ENCODE results near the gene TAS1R3. TPM values are rescaled to one million over a fixed set of nuclear protein-coding genes. Genes with fewer than 3 reads are reported as not detected.

The TAS1R3 gene
- total RNA-seq, 1 experiment from 2014 or later = 0.48 TPM

DNA sequence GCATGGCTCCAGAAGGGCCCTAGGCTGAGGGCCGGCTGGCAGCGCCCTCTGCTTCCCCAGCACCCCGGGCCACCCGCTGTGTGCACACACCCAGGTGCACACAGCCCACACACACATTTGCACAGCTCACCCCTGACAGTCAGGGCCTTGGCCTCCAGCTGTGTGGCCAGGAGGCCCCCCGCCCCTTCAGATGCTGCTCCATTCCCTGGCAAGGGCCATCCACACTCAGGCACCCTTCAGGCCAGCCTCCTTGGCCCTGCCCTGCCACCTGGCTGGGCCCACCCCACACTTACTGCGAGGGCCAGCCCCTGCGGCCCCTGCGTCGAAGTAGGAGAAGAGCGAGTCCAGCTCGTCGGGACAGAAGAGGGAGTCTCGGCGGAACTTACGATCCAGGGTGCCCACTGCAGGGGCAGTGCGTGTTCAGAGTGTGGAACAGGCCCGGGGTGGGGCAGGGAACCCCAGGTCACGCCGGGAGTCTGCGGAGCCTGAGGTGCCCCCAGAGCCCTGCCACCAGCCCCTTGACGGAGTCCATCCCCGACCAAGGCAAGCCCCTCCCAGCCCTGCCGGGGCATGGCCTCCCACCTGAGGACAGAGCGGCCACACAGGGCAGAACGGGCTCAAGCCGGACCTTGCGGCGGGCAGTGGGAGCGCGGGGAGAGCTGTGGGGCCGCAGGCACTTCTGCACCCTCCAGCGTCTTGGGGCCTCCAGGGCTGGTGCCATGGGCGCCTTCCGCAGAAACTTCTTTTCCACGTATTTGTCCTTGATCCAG is 35.7 kb upstream of the TAS1R3 start:
- DNase-seq (ENCODE audit: low read depth) = no peak

- no peak for DNase-seq (ENCODE audit: low read depth)
Measured at GRCh38 chr1:1296070-1297061, 34.7 kb upstream of the TAS1R3 start.

GRCh38 chr1:1297802-1298424 is 33.2 kb upstream of the TAS1R3 start:
- no peak for DNase-seq (ENCODE audit: low read depth)

DNA sequence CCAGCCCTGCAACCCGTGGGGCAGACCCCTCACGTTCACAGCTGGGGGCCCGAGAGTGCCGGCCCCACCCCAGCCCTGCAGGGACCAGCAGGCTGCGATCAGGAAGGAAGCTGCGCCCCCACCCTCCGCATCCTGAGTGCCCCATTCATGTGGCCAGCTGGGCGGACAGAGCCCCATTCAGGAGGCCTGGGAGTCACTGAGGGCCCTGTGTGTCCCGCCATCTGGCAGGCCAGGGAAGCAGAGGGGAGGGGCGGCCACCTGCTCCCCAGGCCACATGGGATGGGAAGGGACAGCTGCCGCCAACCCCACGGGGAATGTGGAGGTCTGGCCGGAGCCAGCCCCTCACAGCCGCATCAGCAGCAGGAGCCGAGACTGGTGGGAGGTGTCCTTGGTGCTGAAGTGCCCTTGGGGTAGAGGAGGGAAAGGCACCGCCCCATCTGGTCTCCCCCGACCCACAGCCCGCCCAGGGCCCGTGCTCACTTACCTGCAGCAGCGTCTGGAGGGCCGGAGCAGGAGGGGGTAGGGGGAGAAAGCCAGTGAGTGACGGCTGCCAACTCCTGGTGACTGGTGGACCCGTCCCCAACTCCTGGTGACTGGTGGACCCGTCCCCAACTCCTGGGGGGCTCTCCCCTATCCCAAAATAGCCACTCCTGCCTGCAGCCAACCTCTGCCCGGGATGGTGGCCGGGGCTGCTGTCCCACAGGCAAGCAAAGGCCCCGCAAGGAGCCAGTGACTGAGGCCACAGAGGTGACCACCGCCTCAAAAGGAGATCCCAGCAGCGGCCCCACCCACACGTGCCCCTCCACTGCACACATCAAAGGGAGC is 32.0 kb upstream of the TAS1R3 start:
- DNase-seq (ENCODE audit: low read depth) = peak; percentile 40

DNA sequence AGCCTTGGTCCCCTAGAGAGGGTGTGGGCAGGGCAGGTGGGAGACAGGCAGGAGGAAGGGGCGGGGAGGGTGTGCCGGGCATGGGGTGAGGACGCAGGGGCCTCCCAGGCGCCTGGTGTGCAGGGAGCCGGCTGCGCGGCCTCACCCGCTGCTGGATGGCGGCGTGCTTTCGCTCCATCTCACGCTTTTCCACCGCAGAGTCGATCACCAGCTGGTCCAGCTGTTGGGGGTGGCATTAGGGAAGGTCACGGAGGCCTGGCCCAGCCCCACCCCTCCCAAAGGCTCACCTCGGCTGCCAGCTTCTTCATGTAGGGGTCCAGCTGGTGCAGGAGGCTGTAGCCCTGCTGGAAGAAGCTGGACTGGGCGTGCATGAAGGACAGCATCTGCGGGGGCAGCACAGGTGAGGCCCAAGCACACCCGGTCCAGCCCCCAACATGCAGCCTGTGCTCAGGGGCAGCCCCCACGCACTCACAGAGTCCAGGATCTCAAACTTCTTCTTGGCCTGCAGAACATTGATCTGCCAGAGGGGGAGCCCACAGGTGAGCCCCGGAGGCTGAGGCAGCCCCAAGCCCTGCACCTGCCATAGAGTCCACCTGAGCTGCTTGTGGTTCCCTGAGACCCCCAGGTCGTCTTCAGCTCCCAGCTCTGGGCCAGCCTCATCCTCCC is 31.3 kb upstream of the TAS1R3 start:
- DNase-seq (ENCODE audit: low read depth) = no peak

GRCh38 chr1:1300352-1300739 is 30.7 kb upstream of the TAS1R3 start:
- DNase-seq (ENCODE audit: low read depth) = no peak

DNA sequence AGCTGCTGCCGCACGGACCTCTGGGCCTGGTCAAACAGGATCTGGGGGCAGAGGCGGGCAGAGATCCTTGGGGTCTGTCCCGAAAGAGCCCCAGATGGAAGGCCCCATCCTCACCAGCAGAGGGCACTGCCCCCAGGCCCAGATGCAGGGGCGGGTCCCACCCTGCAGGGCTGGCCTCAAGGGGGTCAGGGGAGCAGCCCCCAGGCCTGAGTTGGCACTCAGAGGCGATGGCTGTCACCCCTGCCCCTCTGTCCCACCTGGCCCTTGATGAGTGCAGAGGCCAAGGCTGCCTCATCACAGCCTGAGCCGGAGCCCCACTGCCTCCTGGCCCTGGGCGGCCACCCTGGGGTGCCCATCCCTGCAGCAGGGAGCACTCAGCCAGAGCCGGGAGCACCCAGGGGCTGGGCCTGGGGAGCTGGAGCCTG is 29.1 kb upstream of the TAS1R3 start:
- DNase-seq (ENCODE audit: low read depth) = no peak

GRCh38 chr1:1302951-1303509 is 28.1 kb upstream of the TAS1R3 start:
- no peak for DNase-seq (ENCODE audit: low read depth)

DNA sequence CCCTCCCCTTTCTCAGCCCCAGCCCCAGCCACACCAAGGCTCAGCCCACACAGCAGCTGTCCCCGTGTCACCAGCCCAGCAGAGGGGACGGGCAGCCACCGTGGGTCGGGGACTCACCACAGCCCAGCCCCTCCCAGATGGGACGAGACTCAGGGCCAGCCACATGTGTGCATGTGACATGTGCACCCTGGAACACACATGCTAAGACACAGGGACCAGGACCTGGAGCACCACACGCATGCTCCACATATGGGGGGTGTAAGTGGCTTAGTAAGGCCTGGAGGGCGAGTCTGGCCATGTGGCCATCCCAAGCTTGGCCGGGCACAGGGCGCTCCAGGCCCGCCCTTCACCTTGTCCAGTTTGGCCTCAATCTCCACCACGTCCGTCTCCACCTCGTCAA is 27.3 kb upstream of the TAS1R3 start:
- DNase-seq (ENCODE audit: low read depth) = no peak

DNA sequence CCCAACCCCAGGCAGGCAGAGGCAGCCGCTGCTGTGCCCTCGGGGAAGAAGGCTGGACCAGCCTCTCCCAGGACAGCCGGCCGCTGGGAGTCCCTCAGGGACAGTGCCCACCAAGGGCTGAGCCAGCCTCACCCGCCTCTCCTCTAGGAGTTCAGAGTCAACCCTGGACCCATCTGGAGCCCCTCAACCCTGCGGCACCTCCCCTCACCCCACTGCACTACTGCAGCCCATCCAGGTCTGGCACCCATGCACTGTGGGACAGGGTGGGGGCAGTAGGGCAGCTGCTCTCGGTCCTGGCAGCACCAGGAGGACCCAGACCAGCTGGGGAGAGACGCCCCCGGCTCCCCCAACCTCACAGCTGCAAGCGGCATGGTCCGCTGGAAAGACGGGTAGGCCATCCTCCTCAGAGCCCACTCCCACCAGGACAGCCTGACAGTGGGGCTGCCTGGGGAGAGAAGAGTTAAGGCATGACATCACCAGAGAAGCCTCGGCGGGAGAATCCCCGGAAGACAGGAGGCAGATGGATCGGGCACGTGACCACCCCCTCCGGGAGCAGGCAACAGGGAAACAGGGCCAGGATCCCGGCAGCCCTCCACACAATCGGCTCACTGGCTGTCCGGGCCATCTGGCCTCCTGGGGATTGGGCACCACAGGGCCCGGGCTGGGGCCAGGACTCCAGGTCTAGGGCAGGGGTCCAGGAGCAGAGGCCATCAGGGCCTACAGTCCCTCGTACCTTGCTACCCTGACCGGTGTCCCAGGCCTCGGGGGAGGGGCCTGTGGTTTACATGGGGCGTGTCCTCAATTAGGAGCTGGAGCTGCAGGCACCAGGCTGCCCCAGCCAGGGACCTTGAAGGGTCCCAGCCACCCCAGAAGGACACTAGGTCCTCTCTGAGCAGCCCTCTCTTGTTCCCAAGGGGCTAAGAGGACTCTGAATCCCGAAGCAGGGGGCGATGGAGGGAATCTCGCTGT is 26.5 kb upstream of the TAS1R3 start:
- DNase-seq (ENCODE audit: low read depth) = peak; percentile 83

DNA sequence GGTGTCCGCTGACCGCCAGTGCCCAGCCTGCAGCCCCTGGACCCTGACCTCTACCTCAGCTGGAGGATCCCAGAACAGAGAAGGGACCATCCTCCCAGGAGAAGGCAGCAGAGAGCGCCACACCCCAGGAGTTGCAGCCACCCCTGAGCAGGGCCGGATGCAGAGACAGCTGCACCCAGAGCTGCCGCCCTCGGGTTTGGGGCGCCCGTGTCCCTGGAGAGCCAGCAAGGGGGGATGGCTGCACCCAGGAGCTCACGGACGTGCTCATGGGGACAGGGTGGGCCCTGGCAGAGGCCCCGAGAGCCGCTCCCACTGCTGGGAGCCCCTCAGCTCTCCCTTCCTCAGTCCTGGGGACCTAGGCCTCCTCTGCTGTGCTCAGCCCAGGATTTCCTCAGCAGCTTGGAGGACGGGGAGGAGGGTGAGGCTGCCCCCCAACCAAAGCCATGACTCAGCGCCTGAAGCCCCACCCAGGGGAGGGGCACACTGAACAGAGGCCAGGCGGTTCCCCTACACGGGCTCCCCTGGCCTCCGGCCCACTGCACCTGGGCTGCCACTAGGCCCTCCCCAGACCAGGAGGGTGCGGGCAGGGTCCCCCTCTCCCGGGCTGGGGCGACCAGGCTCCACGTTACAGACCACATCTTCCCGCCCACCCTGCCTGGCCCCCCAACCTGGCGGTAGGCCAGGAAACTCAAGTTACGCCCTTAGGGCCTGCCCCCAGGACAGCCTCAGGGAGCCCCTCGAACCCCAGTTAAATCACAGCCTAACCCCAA is 25.6 kb upstream of the TAS1R3 start:
- peak; percentile 85 for DNase-seq (ENCODE audit: low read depth)

GRCh38 chr1:1306070-1306660 is 24.9 kb upstream of the TAS1R3 start:
- DNase-seq (ENCODE audit: low read depth) = no peak

DNA sequence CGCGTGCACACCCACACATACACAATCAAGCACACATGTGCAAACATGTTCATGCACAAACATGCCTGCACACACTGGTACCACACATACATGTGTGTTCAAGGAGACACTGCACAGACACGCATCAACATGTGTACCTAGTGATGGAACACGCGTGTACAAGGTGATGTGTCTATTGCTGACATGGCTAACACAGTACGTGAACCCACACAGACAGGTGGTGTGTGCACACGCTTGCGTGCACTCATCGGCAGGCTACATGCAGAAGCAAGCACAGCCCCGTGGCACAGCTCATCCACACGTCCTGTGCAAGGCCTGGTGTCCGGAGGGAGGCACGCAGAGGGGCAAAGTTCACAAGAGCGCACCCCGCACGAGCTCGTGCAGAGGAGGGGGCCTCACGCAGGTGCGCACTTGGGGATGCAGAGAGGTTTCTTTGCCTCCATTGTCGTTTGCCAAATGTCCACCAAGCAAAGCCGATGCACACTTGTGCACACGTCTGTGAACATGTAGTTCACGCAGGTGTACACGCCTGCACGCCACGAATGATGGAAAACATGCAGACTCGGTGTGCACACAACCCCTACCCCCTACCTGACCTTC is 24.3 kb upstream of the TAS1R3 start:
- DNase-seq (ENCODE audit: low read depth) = no peak

DNA sequence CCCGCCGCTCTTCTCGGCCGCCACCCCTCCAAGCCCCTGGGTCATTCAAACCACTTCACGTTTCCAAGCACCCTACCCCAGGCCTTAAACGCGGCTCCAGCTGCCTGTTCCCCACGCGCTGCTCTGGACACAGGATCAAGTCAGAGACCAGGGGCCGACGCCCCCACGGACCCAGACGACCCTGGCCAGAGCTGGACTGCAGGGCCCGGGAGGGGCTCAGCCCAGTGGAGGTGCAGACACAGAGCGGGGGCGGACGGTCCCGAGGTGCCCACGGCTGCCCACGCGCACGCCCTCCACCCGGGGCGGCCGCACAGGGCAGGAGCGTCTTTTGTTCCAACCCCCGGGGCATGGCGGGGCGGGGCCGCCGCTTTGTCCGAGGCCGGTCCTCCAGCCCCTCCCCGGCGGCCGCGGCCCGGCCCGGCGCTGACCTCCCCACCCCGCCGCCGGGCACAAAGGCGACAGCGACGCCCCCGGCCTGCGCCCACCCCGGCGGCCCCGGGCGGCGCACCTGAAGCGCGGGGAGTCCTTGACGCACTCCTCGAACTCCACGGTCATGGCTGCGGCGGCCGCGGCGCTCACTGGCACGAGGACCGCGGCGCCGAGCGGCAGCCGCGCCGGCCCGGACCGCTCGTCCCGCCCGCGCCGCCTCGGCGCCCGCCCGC is 23.7 kb upstream of the TAS1R3 start:
- peak; percentile 61 for DNase-seq (ENCODE audit: low read depth)

DNA sequence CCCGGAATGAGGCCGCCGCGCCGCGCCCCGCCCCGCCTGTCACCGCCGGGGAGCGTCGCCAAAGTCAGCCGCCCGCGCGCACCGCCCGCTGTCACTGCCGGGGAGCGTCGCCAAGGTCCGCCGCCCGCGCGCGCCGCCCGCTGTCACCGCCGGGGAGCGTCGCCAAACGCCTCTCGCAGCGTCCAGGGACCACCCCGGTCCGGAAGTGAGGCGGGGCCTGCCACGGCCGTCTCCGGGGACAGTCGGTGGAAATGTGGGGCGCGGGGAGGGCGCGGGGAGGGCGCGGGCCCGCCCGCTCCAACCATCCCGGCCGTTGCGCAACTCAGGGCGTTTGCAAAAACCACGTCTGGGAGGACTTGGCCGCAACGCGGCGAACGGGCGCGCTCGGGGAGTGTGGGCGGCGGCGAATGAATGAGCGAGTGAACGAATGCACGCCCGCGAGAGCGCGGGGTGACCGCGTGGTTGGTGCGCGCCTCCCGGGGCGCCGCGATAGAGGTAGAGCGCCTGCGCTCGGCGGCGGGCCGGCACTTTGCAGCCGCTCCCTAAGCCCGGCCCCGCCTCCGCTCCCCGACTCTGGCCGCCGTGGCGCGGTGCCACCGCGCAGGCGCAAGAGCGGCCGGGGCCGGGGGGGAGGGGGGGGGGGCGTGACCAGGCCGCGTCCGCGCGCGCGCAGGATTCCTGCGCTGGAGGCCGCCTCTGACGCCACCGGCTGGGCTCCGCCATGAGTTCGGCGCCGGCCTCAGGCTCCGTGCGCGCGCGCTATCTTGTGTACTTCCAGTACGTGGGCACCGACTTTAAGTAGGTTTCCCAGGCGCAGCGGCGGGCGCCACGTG is 22.9 kb upstream of the TAS1R3 start, which contains the start of the genes ACAP3 and PUSL1:
Gene ACAP3, minus strand, starts transcription at position 8 of the 833 bp plus-strand sequence. CDS start 115 bp downstream, outside the sequence.
Gene PUSL1, plus strand, starts transcription at position 675 of the 833 bp plus-strand sequence. Its CDS starts 47 bp downstream, at position 722.
- DNase-seq (ENCODE audit: low read depth) = peak; percentile 88

DNA sequence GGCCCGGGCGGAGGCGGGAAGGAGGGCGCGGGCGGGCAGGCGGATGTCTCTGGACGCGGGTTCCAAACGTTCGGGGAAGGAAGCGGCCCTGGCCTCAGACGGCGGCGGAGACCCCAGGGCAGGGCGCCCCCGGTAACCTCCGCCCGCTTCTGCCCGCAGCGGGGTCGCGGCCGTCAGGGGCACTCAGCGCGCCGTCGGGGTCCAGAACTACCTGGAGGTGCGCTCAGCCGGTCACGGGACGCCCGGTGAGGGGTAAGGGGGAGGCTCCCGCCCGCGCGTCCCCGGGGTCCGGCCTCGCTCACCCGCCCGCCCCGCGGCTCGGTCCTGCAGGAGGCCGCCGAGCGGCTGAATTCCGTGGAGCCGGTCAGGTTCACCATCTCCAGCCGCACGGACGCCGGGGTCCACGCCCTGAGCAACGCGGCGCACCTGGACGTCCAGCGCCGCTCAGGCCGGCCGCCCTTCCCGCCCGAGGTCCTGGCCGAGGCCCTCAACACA is 22.3 kb upstream of the TAS1R3 start:
- DNase-seq (ENCODE audit: low read depth) = no peak
